ENCODE measurements around the gene JAML. TPM values are rescaled to one million over a fixed set of nuclear protein-coding genes. Genes with fewer than 3 reads are reported as not detected.

Gene JAML
- total RNA-seq, 1 experiment from 2014 or later = 0.30 TPM

GRCh38 chr11:118161786-118162185, 63.0 kb downstream of the JAML start:
- no peaks in the 10 kb centered on the region for H3K27me3 ChIP-seq (ENCODE audit: insufficient read depth, low read length)
- ChIA-PET POLR2A (no interaction called here), CTCF (no interaction called here), RAD21 (ENCODE audit: low non-redundant PET in 1 of 2, low total read pairs in 2 of 2, uncharacterized antibody in 2 of 2, unreplicated experiment in 2 of 2) (no interaction called here)
- H3K9me2 ChIP-seq (ENCODE audit: insufficient read depth) = no peaks in the 10 kb centered on the region
- H3K4me1 ChIP-seq (ENCODE audit: control insufficient read depth in 1 of 2, insufficient read depth in 2 of 2, low read length in 2 of 2) = peaks cover 0 to 2% of the 10 kb centered on the region in 2 experiments; a peak in 1 of 4 replicates
- no peaks in the 10 kb centered on the region for H3K79me2 ChIP-seq (ENCODE audit: insufficient read depth, low read length)
- H3K4me2 ChIP-seq (ENCODE audit: low read length) = no peak overlapping the region
- no peak overlapping the region for H2AFZ ChIP-seq (ENCODE audit: low read depth, low read length, poor library complexity, severe bottlenecking)
- H3K9ac ChIP-seq (ENCODE audit: low read length) = no peak overlapping the region
- no peaks in the 10 kb centered on the region for H3K9me3 ChIP-seq (ENCODE audit: control insufficient read depth in 1 of 2, insufficient read depth in 1 of 2, low read depth in 1 of 2, low read length in 2 of 2)
- intact Hi-C loops (cut with micrococcal nuclease) = no loop called here
- H3K4me3 ChIP-seq (replicated peaks in 1 of 2; ENCODE audit: low read depth in 1 of 2, low read length in 2 of 2) = no peak overlapping the region
- no peaks in the 10 kb centered on the region for H4K20me1 ChIP-seq (ENCODE audit: insufficient read depth)
- DNase-seq (ENCODE audit: low read depth, low spot score) = no peak
- no peak for ATAC-seq
- no peaks in the 10 kb centered on the region for H3K36me3 ChIP-seq (ENCODE audit: control insufficient read depth in 1 of 2, insufficient read depth in 2 of 2, low read length in 2 of 2)
- H3K27ac ChIP-seq (ENCODE audit: low read depth, low read length) = no peak overlapping the region
- no TSS peak for BruUV-seq (replicated peaks)
- TF ChIP-seq, protein P1, sequence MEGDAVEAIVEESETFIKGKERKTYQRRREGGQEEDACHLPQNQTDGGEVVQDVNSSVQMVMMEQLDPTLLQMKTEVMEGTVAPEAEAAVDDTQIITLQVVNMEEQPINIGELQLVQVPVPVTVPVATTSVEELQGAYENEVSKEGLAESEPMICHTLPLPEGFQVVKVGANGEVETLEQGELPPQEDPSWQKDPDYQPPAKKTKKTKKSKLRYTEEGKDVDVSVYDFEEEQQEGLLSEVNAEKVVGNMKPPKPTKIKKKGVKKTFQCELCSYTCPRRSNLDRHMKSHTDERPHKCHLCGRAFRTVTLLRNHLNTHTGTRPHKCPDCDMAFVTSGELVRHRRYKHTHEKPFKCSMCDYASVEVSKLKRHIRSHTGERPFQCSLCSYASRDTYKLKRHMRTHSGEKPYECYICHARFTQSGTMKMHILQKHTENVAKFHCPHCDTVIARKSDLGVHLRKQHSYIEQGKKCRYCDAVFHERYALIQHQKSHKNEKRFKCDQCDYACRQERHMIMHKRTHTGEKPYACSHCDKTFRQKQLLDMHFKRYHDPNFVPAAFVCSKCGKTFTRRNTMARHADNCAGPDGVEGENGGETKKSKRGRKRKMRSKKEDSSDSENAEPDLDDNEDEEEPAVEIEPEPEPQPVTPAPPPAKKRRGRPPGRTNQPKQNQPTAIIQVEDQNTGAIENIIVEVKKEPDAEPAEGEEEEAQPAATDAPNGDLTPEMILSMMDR (IDR thresholded peaks at IDR 0.05 in 2 of 3, conservative IDR thresholded peaks at IDR 0.05 in 1 of 3; ENCODE audit: borderline replicate concordance in 1 of 3, insufficient read depth in 1 of 3, low read depth in 2 of 3, low read length in 2 of 3) = no peak
- no peak for TF ChIP-seq MAX (IDR thresholded peaks at IDR 0.05)
- no peak for TF ChIP-seq SP1 (IDR thresholded peaks at IDR 0.05; ENCODE audit: low read depth)
- no peak for TF ChIP-seq POLR2AphosphoS5 (IDR thresholded peaks at IDR 0.05; ENCODE audit: low read depth, low read length)
- TF ChIP-seq CEBPB (IDR thresholded peaks at IDR 0.05; ENCODE audit: low read depth) = no peak
- TF ChIP-seq ELF1 (IDR thresholded peaks at IDR 0.05; ENCODE audit: borderline replicate concordance, low read depth) = no peak
- TF ChIP-seq SRF (IDR thresholded peaks at IDR 0.05; ENCODE audit: low read depth) = no peak
- no peak for TF ChIP-seq EZH2phosphoT487 (IDR thresholded peaks at IDR 0.05; ENCODE audit: borderline replicate concordance)
